ENCODE results near the gene RERE.

DNA sequence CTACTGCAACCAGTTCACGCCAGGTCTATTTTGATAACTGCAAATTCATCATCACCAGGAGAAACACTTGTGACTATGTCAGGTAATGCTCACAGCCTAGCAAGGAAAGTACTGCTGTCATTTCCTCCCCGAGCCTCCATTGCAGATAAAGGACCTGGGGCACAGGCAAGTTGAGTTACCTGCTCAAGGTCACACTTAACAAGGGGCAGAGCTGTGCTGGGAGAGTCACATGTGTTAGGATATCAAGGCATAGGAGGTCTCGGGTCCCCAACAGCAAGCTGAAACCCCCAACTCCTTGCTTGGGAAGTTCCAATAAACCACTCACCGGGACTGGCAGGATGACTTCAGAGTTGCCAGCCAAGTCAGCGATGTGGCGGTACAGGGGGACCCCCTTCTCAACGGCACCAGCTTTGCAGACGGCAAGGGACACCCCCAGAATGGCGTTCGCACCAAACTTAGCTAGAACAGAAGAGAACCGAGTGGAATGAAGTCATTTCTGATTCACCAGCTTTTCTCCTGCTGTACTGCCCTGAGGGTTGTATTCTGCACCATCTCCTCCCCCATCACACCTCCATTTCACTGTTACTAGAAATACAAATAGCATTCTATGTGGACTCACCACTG is 49.5 kb upstream of the RERE start:
- TF ChIP-seq, protein P1, sequence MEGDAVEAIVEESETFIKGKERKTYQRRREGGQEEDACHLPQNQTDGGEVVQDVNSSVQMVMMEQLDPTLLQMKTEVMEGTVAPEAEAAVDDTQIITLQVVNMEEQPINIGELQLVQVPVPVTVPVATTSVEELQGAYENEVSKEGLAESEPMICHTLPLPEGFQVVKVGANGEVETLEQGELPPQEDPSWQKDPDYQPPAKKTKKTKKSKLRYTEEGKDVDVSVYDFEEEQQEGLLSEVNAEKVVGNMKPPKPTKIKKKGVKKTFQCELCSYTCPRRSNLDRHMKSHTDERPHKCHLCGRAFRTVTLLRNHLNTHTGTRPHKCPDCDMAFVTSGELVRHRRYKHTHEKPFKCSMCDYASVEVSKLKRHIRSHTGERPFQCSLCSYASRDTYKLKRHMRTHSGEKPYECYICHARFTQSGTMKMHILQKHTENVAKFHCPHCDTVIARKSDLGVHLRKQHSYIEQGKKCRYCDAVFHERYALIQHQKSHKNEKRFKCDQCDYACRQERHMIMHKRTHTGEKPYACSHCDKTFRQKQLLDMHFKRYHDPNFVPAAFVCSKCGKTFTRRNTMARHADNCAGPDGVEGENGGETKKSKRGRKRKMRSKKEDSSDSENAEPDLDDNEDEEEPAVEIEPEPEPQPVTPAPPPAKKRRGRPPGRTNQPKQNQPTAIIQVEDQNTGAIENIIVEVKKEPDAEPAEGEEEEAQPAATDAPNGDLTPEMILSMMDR (IDR thresholded peaks at IDR 0.05): no peak
- no peak for TF ChIP-seq POLR2A (IDR thresholded peaks at IDR 0.05)

Data from thyroid gland (tissue), 4 donors.